AG10803 (cell line): ENCODE measurements around the gene PHACTR2.
A peak's percentile ranks its signal among the peaks of the same experiment; 100 is the strongest.

Source experiments
- DNase-seq: peaks from one replicate; pipeline ENCODE4 v3.0.0; 2010; ENCODE audit warnings: low read depth
- H3K4me3 ChIP-seq: 2 replicates; pipeline ENCODE4 v1.5.1; 2011; ENCODE audit warnings: mild to moderate bottlenecking, low read length, control low read depth
- TF ChIP-seq, protein P1 (sequence below): conservative IDR thresholded peaks from 2 replicates; pipeline ENCODE4 v1.5.1; 2011; ENCODE audit warnings: mild to moderate bottlenecking, low read length, control low read depth, inconsistent platforms

PHACTR2 gene

GRCh38 chr6:143755301-143755744, 77.6 kb downstream of the PHACTR2 start:
- TF ChIP-seq, protein P1, sequence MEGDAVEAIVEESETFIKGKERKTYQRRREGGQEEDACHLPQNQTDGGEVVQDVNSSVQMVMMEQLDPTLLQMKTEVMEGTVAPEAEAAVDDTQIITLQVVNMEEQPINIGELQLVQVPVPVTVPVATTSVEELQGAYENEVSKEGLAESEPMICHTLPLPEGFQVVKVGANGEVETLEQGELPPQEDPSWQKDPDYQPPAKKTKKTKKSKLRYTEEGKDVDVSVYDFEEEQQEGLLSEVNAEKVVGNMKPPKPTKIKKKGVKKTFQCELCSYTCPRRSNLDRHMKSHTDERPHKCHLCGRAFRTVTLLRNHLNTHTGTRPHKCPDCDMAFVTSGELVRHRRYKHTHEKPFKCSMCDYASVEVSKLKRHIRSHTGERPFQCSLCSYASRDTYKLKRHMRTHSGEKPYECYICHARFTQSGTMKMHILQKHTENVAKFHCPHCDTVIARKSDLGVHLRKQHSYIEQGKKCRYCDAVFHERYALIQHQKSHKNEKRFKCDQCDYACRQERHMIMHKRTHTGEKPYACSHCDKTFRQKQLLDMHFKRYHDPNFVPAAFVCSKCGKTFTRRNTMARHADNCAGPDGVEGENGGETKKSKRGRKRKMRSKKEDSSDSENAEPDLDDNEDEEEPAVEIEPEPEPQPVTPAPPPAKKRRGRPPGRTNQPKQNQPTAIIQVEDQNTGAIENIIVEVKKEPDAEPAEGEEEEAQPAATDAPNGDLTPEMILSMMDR, result no peak
- peak; percentile 49 for DNase-seq
- no peak overlapping the region for H3K4me3 ChIP-seq

GRCh38 chr6:143757346-143757832, 79.6 kb downstream of the PHACTR2 start:
- TF ChIP-seq, protein P1, result no peak
- H3K4me3 ChIP-seq, result no peak overlapping the region
- DNase-seq, result no peak

- H3K4me3 ChIP-seq, result no peak overlapping the region
- no peak for DNase-seq
- TF ChIP-seq, protein P1, result no peak
Measured at GRCh38 chr6:143758551-143758950, 80.8 kb downstream of the PHACTR2 start.

- DNase-seq, result peak; percentile 60
- no peak overlapping the region for H3K4me3 ChIP-seq
- TF ChIP-seq, protein P1, result no peak
Measured at GRCh38 chr6:143759666-143760065, 81.9 kb downstream of the PHACTR2 start.

GRCh38 chr6:143761074-143761473, 83.3 kb downstream of the PHACTR2 start:
- TF ChIP-seq, protein P1, result no peak
- H3K4me3 ChIP-seq, result no peak overlapping the region
- no peak for DNase-seq

GRCh38 chr6:143762126-143762525, 84.4 kb downstream of the PHACTR2 start:
- no peak for DNase-seq
- TF ChIP-seq, protein P1, result no peak
- no peak overlapping the region for H3K4me3 ChIP-seq

GRCh38 chr6:143765422-143766184, 87.8 kb downstream of the PHACTR2 start:
- no peak for DNase-seq
- H3K4me3 ChIP-seq, result no peak overlapping the region
- TF ChIP-seq, protein P1, result no peak
